Breast epithelium (tissue), 3 donors: ENCODE measurements around the gene AK9.

Experiments used
- CTCF ChIP-seq, 3 donors: fragments of 450-650 bp; IDR thresholded peaks; one replicate each; pipeline ENCODE4 v1.5.1; 2016 to 2017; ENCODE audit warnings: antibody characterized with exemption in 3 of 3, mild to moderate bottlenecking in 3 of 3, moderate library complexity in 3 of 3
- POLR2A ChIP-seq: fragments of 450-650 bp; IDR thresholded peaks from one replicate; pipeline ENCODE4 v1.6.1; 2016; ENCODE audit warnings: antibody characterized with exemption, mild to moderate bottlenecking, moderate library complexity

GRCh38 chr6:109443425-109443950 lies 247.5 kb downstream of the AK9 start:
- no peak for TF ChIP-seq CTCF (IDR thresholded peaks at IDR 0.05)
- TF ChIP-seq POLR2A, result no peak
